Fibroblast of lung (primary cell): ENCODE results near the gene CST7.

ENCODE experiments used
- EZH2 ChIP-seq: IDR thresholded peaks from 2 replicates; pipeline ENCODE4 v1.5.1; 2012; ENCODE audit warnings: low read length, control low read depth, mild to moderate bottlenecking; ENCODE audit errors: missing control alignments
- TF ChIP-seq, protein P1 (sequence below), 2 donors: IDR thresholded peaks in 1 of 2; conservative IDR thresholded peaks in 1 of 2; 1 replicate in 1 of 2; 2 replicates in 1 of 2; pipeline ENCODE4 v1.5.1; 2011 to 2012; ENCODE audit warnings: low read length in 2 of 2, control low read depth in 1 of 2, inconsistent platforms in 1 of 2, low read depth in 1 of 2, mild to moderate bottlenecking in 1 of 2

DNA sequence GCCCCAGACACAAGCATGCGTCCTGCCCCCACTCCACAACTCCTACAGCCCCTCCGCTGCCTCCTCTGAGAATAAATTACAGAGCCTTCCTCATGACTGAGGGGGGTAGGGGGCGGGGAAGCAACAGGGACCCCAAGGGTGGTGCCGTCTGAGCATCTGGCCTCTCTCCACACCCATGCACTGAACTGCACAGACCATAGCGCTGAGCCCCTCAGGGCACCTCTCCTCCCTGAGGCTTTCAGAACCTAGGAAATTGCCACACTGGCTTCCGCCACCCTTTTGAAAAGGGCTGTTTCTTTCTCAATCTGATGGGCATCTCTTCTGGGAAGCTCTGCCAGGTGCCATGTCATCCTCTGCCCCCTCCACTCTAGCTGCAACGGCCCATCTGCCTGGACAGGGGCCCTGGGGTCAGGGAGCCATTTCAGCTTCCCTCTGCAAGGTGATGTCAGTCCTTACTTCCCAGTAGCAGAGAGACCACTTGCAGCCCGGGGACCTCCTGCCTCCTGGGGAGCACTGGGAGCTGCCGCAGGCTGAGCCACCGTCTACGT is 2.5 kb downstream of the CST7 start:
- TF ChIP-seq, protein P1, sequence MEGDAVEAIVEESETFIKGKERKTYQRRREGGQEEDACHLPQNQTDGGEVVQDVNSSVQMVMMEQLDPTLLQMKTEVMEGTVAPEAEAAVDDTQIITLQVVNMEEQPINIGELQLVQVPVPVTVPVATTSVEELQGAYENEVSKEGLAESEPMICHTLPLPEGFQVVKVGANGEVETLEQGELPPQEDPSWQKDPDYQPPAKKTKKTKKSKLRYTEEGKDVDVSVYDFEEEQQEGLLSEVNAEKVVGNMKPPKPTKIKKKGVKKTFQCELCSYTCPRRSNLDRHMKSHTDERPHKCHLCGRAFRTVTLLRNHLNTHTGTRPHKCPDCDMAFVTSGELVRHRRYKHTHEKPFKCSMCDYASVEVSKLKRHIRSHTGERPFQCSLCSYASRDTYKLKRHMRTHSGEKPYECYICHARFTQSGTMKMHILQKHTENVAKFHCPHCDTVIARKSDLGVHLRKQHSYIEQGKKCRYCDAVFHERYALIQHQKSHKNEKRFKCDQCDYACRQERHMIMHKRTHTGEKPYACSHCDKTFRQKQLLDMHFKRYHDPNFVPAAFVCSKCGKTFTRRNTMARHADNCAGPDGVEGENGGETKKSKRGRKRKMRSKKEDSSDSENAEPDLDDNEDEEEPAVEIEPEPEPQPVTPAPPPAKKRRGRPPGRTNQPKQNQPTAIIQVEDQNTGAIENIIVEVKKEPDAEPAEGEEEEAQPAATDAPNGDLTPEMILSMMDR (conservative IDR thresholded peaks at IDR 0.05 in 1 of 2, IDR thresholded peaks at IDR 0.05 in 1 of 2; ENCODE audit: low read depth in 1 of 2, low read length in 2 of 2): no peak
- TF ChIP-seq EZH2: no peak
